ENCODE results near the gene F12.
A peak's percentile ranks its signal among the peaks of the same experiment; 100 is the strongest.

The F12 gene

DNA sequence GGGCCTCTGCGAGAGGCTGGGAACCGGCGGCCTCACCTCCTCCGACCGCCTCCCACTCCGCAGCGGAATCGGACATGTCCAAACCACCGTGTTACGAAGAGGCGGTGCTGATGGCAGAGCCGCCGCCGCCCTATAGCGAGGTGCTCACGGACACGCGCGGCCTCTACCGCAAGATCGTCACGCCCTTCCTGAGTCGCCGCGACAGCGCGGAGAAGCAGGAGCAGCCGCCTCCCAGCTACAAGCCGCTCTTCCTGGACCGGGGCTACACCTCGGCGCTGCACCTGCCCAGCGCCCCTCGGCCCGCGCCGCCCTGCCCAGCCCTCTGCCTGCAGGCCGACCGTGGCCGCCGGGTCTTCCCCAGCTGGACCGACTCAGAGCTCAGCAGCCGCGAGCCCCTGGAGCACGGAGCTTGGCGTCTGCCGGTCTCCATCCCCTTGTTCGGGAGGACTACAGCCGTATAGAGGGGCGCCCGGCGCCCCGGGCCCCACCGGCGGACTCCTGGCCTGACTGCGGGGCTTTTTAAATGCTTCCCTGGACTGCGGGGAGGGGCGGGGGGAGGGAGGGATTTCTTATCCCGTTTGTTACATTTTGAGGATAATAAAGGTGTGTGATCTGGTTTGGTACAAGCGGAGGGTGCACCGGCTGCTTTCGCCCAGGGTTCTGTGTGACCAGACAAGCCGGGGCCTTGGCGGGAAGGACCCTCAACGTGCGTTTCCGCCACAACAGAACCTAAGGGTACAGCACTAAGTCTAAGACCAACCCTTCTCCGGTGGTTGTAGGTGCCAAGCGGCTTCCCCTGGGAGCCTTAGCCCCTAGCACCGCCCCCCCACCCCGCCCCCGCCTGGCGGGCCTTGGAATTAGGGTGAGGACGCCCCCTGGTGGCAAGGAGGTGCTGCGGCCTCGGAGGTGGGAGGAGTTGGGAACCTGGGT, 46.6 kb upstream of the F12 start:
- DNase-seq (ENCODE audit: extremely low spot score): peak; percentile 91
- TF ChIP-seq, protein P1, sequence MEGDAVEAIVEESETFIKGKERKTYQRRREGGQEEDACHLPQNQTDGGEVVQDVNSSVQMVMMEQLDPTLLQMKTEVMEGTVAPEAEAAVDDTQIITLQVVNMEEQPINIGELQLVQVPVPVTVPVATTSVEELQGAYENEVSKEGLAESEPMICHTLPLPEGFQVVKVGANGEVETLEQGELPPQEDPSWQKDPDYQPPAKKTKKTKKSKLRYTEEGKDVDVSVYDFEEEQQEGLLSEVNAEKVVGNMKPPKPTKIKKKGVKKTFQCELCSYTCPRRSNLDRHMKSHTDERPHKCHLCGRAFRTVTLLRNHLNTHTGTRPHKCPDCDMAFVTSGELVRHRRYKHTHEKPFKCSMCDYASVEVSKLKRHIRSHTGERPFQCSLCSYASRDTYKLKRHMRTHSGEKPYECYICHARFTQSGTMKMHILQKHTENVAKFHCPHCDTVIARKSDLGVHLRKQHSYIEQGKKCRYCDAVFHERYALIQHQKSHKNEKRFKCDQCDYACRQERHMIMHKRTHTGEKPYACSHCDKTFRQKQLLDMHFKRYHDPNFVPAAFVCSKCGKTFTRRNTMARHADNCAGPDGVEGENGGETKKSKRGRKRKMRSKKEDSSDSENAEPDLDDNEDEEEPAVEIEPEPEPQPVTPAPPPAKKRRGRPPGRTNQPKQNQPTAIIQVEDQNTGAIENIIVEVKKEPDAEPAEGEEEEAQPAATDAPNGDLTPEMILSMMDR (IDR thresholded peaks at IDR 0.05; ENCODE audit: control extremely low read depth, extremely low read depth, low read depth, missing control alignments): peak; percentile 97
- ChIA-PET POLR2A (interaction anchor here (0.8 to 2.1 kb wide), 4 partner anchors 52 to 72 kb away, joined by 3 to 10 read pairs (median 3); partner anchors contain the start of genes DOK3 and SLC34A1), CTCF (interaction anchor here (0.8 to 21.0 kb wide), 41 partner anchors 12 to 385 kb away, joined by 3 to 549 read pairs (median 7); partner anchors contain the start of genes DOK3, F12, GRK6 and LMAN2)

DNA sequence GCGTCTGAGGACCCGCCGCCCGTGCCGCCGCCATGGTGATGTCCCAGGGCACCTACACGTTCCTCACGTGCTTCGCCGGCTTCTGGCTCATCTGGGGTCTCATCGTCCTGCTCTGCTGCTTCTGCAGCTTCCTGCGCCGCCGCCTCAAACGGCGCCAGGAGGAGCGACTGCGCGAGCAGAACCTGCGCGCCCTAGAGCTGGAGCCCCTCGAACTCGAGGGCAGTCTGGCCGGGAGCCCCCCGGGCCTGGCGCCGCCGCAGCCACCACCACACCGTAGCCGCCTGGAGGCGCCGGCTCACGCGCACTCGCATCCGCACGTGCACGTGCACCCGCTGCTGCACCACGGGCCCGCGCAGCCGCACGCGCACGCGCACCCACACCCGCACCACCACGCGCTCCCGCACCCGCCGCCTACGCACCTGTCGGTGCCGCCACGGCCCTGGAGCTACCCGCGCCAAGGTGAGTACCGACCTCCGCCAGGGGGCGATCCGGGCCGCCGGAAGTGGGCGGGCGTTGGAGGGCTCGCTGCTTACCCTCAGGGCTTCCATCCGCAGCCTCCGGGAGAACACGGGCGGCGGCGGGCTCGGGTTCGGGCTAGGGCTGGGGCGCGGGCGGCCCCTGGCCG, 45.8 kb upstream of the F12 start:
- POLR2A ChIA-PET: interaction anchor here (0.8 to 2.1 kb wide), 5 partner anchors 10 to 71 kb away, joined by 3 to 10 read pairs (median 3); partner anchors contain the start of genes DOK3, GRK6 and SLC34A1
- peak; percentile 89 for DNase-seq (ENCODE audit: extremely low spot score)
- TF ChIP-seq, protein P1 (IDR thresholded peaks at IDR 0.05; ENCODE audit: control extremely low read depth, extremely low read depth, low read depth, missing control alignments): peak; percentile 80
- CTCF ChIA-PET: interaction anchor here (0.8 to 21.0 kb wide), 43 partner anchors 12 to 384 kb away, joined by 3 to 549 read pairs (median 6); partner anchors contain the start of genes DOK3, F12, GRK6 and LMAN2

DNA sequence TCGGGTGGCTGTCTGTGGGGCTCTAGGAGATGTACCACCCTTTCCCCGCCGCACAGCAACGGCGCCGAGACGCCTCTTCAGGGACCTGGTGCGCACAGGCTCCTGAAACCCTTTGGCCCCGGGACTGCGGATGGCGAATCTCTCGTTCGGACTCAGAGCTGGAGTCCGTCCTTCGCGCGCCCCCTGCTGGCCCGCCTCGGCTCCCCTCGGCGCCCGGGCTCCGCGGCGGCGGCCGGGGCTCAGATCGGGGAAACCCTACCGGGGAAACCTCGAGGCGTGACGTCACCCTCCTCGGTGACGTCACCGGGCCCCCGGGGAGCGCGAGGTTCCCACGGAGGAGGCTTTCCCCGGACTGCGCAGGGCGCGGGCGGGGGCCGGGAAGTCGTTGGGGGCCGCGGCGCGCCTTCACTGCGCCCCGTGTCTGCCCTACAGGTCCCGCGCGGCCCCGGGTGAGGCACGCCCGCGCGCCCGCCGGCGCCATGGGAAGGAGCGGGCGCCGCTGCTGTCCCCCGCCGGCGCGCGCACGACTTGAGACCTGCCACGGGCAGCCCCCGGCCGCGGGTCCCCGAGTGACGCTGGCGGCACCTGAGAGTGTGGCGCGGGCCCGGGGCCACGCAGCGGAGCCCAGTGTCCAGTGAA, 45.2 kb upstream of the F12 start:
- ChIA-PET POLR2A (interaction anchor here (0.8 to 2.1 kb wide), 4 partner anchors 9 to 71 kb away, joined by 3 to 10 read pairs (median 4); partner anchors contain the start of genes GRK6 and SLC34A1), CTCF (interaction anchor here (0.7 to 21.0 kb wide), 40 partner anchors 12 to 797 kb away, joined by 3 to 549 read pairs (median 6); partner anchors contain the start of genes DOK3, F12, GRK6 and LMAN2)
- TF ChIP-seq, protein P1 (IDR thresholded peaks at IDR 0.05; ENCODE audit: control extremely low read depth, extremely low read depth, low read depth, missing control alignments): peak; percentile 90
- DNase-seq (ENCODE audit: extremely low spot score): peak; percentile 95

DNA sequence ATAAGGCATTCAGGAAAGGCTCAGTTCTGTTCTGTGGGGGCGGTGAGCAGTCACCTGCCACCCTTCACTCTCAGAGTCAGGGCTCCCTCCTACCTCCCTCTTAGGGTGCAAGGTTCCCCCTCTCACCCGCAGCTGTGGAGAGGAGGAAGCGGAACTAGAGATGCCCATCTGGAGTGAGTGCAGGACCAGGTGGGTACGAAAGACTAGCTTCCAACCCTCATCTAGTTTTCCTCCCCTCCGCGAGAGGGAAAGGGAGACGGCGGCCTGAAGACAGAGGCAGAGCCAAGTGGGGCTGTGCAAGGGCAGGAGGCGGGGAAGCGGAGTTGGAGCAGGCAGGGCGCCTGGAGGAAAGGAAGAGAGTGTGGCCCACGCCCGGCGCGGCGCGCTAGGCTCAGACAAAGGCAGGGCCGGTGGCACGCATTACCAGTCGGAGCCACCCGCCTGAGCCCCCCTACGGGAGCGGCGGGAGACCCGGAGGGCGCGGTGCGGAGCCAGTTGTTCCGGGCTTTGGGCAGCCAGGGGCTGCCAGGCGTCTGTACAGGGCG, 44.6 kb upstream of the F12 start:
- no peak for DNase-seq (ENCODE audit: extremely low spot score)
- ChIA-PET CTCF (interaction anchor here (0.7 to 21.0 kb wide), 27 partner anchors 11 to 796 kb away, joined by 3 to 549 read pairs (median 9); partner anchors contain the start of genes DOK3, F12, GRK6 and LMAN2), POLR2A (interaction anchor here (1.0 to 2.1 kb wide), 2 partner anchors 28 to 50 kb away, joined by 6 to 10 read pairs; partner anchors contain the start of gene GRK6)
- TF ChIP-seq, protein P1 (IDR thresholded peaks at IDR 0.05; ENCODE audit: control extremely low read depth, extremely low read depth, low read depth, missing control alignments): no peak

DNA sequence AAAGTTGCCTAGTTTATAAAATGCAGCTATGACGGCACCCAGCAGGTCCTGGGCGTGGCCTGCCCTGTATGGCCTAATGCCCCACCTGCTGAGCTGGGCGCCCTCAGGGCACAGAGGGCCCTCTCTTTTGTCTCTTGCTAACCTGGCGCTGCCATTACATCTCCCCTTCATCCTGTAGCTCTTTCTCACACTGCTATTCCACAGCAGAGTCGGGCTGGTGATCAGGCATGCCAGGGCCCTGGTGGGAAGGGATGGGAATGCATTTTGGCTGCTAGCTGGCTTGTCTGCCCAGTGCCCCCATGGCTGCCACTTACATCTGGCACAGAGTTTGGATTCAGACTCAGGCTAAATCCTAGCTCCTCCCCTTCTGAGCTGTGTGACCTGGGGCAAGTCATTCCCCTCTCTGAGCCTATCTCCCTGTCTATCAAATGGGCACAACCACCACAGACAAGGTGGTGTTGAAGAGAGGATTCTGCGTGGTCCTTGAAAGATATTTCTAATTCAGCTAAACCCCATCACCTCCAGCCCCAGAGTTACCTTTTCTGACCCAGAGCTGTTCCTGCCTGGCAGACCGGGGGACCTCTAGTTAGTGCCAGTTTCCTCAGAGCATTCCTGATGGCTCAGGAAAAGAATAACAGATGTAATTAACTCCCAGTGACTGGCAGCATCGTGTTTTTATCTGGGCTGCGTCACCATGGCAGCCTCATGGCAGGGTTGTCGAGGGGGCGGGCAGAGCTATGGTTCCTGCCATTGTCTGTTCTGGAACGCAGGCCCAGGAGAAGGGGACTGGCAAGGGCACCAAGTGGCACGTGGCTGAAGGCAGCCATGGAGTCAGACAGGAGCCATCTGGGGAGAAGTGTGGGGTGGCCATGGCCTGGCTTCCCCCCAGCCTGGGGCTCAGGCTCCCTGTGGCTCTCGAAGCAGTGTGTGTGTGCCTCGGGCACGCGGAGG, 43.6 kb upstream of the F12 start:
- TF ChIP-seq, protein P1 (IDR thresholded peaks at IDR 0.05; ENCODE audit: control extremely low read depth, extremely low read depth, low read depth, missing control alignments): no peak
- ChIA-PET POLR2A (interaction anchor here (1.3 to 1.7 kb wide), 3 partner anchors 12 to 49 kb away, joined by 3 to 6 read pairs (median 4); no protein-coding TSS in a partner anchor), CTCF (interaction anchor here (0.6 to 21.0 kb wide), 23 partner anchors 10 to 795 kb away, joined by 3 to 549 read pairs (median 13); partner anchors contain the start of genes DOK3, F12, GRK6 and LMAN2)
- no peak for DNase-seq (ENCODE audit: extremely low spot score)

Data from GM10248 (cell line).